A549 (cell line): ENCODE results near the gene WNT11.

Experiments used
- FOXS1 ChIP-seq: fragments of 250-450 bp; sonication (Bioruptor Pico); IDR thresholded peaks from 2 replicates; pipeline ENCODE4 v1.5.0; 2020; ENCODE audit warnings: mild to moderate bottlenecking, moderate library complexity
- POLR2A ChIP-seq: IDR thresholded peaks from 2 replicates; pipeline ENCODE4 v1.6.1; 2012; ENCODE audit warnings: mild to moderate bottlenecking, low read length
- RAD21 ChIP-seq, 2 experiments: fragments of >200 bp in 1 of 2; sonication (Bioruptor Twin) in 1 of 2; formaldehyde crosslinking in 1 of 2; IDR thresholded peaks in 1 of 2; conservative IDR thresholded peaks in 1 of 2; 2 replicates in 1 of 2; 3 replicates in 1 of 2; pipeline ENCODE4 v1.6.1; 2012 to 2018; ENCODE audit warnings: inconsistent platforms in 1 of 2
- TF ChIP-seq, protein P1 (sequence below): fragments of >200 bp; sonication (Bioruptor Twin); formaldehyde crosslinking; IDR thresholded peaks from 3 replicates; pipeline ENCODE4 v1.5.1; 2016
- TF ChIP-seq, protein P2 (sequence below): fragments of 200-600 bp; sonication (generic); IDR thresholded peaks from 2 replicates; pipeline ENCODE4 v1.6.1; 2016; ENCODE audit warnings: antibody characterized with exemption, mild to moderate bottlenecking, moderate library complexity

DNA sequence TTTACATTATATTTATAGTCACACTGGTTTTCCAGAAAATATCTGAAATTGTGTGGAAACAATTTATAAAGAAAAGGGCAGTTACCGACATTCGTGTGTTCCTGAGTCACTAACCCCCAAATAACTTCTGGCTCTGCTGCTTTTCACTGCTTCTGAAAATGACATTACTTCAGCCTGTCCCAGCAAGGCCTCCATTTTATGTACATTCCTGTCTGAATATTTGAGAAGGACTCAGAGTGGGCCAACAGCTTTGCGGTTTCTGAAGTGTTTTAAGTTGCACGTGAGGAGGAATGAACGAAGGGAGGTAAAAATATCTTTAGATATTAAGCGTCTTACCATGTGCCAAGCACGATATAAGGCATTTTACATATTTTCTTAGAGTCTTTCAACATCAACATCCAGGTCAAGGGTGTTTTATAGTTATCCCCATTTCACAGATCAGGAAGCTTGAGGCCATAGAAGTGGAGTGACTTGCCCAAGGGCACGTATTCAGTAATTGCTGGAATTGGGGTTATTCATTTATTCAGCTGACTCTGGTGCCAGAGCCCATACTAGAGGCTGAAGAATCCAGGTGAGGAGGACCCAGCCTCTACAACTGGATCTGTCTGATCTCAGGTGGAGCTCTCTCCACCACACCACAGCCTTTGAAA lies 30.8 kb upstream of the WNT11 start:
- TF ChIP-seq, protein P1, sequence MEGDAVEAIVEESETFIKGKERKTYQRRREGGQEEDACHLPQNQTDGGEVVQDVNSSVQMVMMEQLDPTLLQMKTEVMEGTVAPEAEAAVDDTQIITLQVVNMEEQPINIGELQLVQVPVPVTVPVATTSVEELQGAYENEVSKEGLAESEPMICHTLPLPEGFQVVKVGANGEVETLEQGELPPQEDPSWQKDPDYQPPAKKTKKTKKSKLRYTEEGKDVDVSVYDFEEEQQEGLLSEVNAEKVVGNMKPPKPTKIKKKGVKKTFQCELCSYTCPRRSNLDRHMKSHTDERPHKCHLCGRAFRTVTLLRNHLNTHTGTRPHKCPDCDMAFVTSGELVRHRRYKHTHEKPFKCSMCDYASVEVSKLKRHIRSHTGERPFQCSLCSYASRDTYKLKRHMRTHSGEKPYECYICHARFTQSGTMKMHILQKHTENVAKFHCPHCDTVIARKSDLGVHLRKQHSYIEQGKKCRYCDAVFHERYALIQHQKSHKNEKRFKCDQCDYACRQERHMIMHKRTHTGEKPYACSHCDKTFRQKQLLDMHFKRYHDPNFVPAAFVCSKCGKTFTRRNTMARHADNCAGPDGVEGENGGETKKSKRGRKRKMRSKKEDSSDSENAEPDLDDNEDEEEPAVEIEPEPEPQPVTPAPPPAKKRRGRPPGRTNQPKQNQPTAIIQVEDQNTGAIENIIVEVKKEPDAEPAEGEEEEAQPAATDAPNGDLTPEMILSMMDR = no peak
- TF ChIP-seq FOXS1 (CRISPR knock-in tag) (no peak), POLR2A (no peak), RAD21 (conservative IDR thresholded peaks at IDR 0.05 in 1 of 2, IDR thresholded peaks at IDR 0.05 in 1 of 2) (no peak)
- TF ChIP-seq, protein P2, sequence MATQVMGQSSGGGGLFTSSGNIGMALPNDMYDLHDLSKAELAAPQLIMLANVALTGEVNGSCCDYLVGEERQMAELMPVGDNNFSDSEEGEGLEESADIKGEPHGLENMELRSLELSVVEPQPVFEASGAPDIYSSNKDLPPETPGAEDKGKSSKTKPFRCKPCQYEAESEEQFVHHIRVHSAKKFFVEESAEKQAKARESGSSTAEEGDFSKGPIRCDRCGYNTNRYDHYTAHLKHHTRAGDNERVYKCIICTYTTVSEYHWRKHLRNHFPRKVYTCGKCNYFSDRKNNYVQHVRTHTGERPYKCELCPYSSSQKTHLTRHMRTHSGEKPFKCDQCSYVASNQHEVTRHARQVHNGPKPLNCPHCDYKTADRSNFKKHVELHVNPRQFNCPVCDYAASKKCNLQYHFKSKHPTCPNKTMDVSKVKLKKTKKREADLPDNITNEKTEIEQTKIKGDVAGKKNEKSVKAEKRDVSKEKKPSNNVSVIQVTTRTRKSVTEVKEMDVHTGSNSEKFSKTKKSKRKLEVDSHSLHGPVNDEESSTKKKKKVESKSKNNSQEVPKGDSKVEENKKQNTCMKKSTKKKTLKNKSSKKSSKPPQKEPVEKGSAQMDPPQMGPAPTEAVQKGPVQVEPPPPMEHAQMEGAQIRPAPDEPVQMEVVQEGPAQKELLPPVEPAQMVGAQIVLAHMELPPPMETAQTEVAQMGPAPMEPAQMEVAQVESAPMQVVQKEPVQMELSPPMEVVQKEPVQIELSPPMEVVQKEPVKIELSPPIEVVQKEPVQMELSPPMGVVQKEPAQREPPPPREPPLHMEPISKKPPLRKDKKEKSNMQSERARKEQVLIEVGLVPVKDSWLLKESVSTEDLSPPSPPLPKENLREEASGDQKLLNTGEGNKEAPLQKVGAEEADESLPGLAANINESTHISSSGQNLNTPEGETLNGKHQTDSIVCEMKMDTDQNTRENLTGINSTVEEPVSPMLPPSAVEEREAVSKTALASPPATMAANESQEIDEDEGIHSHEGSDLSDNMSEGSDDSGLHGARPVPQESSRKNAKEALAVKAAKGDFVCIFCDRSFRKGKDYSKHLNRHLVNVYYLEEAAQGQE = no peak
